Colon (tissue), 2 donors: Measurements from ENCODE around the gene MLIP.
"Not testable (repeated sequence)": the region's sequence is repeated elsewhere in the genome, so short reads cannot be mapped to it uniquely, and the experiment has no call there.

Source experiments
- FAIRE-seq: peaks from 2 replicates; lab custom pipeline; 2012; peaks lifted over from hg19 to GRCh38; lab: Jason Lieb, UNC
- donor health status: control.
- donor health status: control.

The MLIP gene

DNA sequence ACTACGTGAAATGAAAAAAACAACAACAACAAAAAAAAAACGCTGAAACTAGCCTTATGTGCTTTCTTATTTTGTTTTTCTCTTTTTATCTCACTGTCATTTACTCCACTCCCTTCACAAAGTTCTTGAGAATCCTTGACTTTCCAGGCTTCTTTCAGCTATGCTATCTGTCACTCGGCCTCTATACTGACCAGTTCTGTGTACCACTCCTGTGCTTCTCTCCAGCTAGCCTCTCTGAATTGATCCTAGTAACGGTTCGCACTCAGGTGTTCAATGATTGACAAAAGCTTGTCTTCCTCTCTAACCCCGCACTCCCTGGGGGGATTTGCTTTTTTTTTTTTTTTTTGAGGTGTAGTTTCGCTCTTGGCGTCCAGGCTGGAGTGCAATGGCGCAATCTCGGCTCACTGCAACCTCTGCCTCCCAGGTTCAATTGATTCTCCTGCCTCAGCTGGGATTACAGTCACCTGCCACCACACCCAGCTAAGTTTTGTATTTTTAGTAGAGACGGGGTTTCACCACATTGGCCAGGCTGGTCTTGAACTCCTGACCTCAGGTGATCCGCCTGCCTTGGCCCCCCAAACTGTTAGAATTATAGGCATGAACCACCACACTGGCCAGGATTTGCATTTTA, 31.8 kb downstream of the MLIP start:
- FAIRE-seq = no peak

DNA sequence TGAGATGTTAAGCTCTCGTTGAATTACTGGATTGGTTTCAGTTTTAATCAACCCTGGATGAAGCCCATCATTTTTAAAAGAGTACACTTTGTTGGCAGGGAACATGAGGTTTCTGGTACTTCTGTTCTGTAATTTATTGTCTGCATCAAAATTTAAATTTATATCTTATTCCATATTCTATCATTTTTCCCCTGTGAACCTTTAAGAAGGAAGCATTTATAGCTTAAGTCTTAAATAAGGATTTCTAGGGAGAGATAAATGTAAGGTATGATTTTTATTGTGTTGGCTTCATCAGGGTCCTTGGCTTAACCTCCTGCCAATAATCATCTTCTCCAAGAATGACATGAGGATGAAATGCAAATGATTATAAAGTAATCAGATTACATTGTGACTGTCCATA, 40.6 kb downstream of the MLIP start:
- no peak for FAIRE-seq

DNA sequence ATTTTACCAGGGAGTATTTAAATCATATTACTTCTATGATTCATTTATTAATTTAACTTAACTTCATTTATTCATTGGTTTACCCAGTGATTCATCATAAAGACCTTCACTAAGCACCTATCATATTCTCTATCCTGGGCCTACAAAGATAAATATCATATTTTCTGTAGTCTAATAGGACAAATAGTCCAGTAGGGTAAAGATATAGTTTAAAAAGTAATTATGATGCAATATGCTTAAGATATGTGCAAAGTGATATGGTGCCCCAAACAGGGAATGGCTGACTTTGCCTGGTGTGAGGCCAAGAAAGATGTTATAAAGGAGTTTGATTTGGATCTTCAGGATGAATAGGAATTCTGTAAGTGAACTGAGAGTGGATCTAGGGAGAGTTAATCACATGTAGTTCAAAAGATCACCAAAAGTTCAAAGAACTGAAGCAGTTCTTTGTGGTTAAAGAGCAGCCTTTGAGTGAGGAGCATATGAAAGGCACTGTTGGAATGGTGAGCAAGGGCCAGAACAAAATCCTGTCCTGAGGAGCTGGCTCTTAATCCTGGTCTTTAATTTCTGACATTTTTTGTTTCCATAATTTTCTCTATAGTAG, 45.5 kb downstream of the MLIP start:
- no peak for FAIRE-seq

DNA sequence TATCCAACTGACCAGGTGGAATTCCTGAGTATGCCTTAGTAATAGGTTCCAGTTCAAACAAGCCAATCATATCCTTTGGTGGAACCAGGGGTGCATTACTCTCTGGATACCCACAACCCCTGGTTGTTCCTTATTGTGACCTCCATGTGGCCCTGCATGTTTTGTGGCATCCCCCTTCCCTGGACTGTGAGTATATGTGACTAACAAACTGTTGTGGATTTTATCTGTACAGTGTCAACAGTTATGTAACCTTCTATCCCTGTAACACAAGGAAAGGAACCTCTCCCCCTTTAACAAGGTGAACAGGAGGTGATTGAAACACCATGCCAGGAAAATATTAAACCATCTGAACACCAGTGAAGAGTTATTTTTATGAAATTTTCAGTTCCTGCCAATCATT, 46.2 kb downstream of the MLIP start:
- FAIRE-seq = no peak

DNA sequence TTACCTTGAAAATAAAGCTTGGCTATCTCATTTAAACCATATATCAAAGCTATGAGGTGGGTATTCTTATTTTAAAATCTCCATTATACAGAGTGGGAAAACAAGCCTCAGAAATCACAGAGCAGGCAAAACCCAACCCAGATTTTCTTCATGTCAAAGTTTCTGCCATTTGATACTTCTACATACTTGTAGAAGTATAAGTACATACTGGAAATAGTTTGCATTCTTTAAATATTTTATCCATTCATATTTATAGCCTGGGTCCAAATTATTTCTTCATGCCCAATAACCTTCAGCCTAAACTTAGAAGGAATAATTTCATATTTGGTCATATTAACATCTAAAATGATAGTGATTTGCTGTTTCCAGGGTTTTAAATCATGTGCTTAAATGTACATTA, 61.8 kb downstream of the MLIP start:
- FAIRE-seq = no peak

DNA sequence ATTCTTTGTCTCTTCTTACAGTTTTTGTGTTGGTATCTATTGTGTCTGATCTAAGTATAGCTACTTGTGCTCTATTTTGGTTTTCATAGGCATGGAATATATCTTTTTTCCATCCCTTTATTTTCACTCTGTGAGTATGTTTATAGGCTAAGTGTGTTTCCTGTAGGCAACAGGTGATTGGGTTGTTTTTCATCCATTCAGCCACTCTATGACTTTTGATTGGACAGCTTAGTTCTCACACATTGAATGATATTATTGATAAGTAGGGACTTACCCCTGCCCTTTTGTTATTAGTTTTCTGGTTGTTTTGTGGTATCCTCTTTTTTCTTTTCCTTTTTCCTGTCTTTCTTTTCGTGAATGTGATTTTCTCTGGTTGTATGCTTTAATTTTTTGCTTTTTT, 67.9 kb downstream of the MLIP start:
- FAIRE-seq = no peak

DNA sequence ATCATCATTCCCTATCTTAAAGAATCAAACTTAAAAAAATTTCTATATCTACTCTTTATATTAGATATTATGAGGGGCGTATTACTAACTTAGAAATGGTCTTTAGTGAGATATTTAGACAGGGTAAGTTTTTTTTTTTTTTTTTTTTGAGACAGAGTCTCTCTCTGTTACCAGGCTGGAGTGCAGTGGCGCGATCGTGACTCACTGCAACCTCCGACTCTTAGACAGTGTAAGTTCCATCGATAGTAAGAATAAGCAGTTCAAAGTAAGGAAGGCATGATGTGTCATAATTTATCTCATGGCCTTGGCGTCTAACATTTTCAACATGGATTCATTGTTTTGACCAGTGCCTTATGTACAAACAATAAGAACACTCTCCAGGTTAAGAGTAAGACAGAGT, 72.4 kb downstream of the MLIP start:
- FAIRE-seq = no peak

DNA sequence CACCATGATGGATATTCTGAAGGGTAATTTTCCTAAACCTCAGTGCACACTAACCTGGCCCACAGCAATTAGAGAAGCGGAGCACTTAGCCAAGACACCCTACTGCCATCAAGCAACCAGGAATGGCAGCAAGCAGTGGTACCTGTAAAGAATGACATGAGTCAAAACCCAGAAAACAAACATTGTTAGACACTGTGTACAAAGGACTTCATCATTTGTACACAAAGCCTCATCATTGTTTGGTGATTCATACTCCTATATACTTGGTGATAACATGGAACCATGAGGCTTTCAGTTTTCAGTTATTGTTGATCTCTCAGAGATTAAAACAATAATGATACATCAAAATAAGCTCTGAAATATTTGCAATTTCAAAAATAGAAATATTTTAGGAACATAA, 74.6 kb downstream of the MLIP start:
- FAIRE-seq = no peak

DNA sequence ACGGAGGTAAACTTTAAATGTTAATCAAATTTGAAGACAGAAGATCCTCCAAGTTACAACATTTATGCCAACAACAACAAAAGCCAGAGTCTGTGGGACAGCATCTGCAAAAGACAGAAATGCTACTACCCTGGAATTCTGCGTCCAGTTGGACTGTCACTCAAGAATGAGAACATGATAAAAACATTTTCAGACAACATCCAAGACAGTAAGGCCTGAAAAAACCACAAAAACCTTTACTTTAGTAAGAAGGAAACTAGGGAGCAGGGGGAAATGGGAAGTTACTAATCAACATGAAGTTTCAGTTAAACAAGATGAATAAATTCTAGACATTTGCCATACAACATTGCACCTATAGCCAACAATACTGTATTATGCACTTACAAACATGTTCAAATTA, 77.6 kb downstream of the MLIP start:
- FAIRE-seq = no peak

DNA sequence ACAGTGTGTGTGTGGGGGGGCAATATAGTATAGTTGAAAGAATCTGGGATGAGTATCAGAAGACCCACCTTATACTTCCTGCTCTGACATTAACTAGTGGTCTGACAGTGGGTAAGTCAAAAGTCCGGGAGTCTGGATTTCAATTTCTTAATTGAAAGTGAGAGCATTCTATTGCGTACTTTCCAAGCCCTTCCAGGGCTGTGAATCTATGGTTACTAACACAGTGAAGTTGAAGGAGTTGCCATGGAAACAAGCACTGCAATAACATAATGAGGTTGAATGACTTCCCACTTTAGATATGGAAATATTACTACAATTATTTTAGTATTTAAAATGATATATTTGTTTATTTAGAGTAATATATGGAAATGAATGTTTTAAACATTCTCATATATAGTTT, 80.2 kb downstream of the MLIP start:
- no peak for FAIRE-seq

DNA sequence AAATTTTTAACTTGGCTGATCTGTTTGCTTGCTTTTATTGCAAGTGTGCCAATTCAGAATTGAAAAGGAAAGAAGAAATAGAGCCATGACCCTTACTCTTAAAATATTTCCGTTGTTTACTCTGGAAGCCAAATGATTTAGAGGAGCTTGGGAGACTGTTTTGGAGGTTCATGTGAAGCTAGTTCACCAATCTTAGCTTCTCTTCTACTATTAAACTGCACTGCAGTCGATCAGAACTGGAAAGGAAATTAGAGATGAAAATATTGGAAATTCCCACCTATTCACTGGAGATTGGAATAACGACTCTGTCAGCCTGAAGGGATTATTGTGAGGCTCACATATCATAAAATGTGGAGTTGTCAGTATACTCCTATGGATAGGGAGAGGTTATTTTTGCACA, 81.8 kb downstream of the MLIP start:
- FAIRE-seq = no peak

DNA sequence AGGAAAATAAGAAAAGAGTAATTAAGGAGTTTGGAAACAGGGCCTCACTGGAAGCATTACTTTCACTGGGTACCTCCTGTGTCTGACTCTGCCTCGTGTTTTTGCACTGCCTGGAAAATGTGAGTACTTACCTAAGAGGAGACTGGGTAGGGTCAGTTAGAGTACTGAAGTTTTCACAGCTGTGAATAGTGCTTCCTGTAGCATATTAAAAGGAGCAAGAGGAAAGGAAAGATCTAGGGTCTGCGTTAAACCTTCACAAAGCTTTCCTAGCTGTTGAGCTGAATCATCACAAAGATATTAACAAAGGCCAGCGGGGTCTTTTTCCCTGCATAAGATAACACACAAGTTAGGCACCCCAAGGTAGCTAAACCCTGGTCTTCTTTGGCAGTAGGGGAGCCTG, 82.3 kb downstream of the MLIP start:
- FAIRE-seq = no peak

DNA sequence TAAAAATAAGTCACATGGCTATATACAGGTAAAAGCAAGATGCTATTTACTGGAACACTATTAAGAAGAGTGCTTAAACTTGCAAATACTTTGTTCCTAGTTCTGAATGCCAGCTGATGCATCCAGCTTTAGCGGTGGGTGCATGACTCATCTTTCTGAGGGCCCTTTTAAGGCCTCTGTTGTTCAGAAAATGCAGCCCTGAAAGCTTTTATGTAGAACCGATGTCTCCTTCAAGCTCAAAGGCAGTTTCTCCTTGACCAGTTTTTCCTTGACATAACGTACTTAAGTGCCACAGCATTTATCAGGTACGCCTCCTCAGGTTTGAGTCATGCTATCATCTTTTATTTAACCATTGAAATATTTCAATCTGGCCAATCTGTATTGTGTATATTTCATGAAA, 82.8 kb downstream of the MLIP start:
- FAIRE-seq = no peak

DNA sequence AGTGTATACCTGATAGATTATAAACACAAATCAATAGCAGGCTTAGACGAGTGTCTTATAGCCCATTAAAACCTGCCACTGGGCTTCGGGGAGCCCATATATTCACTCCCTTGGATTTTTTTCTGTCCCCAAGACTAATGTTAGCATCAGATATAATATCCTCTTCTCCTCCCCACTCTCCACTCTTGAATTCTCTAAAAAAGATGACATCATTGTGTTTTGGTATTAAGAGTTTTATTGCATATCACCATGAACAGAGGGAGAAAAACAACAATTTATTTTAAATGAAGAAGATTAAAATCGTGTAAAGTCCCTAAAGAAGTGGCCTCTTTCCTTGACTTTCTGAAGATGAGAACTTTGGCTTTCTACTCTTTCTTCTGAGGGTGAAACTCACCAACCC, 84.4 kb downstream of the MLIP start:
- no peak for FAIRE-seq

DNA sequence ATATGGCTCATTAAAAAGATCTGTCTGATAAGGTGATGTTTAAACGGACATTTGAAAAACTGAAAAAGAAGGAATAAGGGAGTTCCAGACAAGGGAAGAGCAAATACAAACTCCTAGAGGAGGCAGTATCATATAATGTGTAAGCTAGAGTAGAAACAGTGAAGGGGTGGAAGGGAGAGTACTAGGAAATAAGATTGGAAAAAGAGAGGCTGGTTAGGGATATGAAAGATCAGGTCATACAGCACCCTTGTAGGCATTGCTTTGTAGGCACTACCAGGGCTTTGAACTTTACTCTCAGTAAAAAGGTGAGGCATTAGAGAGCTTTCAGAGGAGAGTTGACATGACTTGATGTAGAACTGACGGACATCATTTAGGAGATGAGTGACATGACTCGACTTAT, 85.7 kb downstream of the MLIP start:
- no peak for FAIRE-seq

DNA sequence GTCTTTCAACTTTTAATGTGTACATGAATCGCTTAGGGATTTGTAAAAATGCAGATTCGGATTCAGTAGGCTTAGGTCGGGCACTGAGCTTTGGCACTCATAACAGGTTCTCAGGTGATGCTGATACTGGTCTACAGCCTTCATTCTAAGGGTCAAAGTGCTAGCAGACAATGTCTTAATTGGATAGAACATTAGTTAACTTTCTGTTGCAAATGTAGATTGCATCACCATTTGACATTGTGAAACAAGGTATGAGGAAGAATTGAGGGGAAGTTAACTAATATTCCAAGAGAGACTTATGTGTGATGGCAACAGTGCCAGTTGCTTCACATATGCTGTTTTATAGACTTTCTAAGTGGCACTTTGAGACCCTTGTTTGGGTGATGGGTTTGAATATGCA, 86.9 kb downstream of the MLIP start:
- FAIRE-seq = no peak

DNA sequence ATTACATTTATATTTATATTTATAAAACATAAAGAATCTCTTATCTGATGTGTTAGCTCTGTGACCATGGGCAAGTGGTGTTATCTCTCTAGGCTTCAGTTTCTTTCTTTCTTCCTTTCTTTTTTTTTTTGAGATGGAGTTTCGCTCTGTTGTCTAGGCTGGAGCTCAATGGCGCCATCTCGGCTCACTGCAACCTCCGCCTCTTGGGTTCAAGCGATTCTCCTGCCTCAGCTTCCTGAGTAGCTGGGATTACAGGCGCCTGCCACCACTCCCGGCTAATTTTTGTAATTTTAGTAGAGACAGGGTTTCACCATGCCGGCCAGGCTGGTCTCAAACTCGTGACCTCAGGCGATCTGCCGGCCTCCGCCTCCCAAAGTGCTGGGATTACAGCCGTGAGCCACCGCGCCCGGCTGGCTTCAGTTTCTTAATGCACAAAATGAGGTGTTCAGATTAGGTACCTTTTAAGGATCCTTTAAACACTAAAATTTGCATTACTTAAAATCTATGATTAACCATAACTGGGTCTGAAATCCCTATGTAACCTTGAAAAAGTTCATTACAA, 92.3 kb downstream of the MLIP start:
- not testable (repeated sequence) for FAIRE-seq

DNA sequence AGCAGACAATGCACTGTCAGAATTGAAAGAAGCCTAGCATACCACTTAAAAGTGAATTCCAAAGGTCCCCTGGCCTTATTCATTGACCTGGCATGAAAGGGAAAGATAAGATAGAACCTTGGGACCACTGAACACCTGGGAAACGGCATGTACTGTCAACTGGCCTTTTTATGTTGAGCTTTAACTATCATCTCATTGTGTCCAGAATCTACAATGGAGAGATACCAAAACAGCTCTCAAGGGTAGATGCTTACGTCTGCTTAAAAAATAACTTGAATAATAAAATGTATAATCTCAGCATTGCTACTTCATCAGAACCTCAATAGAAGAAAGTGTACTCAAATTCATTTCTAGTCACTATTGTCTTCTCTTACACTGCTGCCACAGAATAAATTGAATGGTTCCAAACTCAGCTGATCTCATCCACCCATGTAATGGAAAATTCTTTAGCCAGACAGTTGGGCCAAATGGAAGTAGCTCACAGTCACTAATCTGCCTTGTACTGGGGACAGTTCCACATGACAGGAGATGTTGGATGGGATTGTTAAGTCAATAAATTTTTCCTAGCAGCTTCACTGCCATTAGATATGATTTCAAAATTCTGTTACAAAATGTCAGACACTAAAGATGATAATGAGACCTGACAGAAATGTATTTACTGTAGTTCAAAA, 93.8 kb downstream of the MLIP start:
- FAIRE-seq = no peak

DNA sequence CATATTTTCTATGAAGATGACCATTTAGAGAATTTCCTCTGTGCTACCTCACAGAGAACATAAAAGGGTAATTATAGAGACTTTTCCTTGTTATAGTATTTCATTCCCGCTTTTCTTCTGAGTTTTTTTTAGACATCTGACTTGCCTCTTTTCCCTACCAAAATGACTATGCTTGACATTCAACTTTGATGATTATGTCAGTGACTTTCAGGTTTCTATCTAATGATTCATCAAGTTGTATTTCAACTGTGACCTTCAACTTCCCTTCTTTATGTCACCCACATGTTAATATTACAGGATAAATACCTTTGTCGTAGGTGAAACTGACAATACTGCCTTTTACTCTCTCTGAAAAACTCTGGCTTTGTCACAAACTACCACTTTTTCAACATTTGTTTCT, 95.3 kb downstream of the MLIP start:
- FAIRE-seq = no peak

DNA sequence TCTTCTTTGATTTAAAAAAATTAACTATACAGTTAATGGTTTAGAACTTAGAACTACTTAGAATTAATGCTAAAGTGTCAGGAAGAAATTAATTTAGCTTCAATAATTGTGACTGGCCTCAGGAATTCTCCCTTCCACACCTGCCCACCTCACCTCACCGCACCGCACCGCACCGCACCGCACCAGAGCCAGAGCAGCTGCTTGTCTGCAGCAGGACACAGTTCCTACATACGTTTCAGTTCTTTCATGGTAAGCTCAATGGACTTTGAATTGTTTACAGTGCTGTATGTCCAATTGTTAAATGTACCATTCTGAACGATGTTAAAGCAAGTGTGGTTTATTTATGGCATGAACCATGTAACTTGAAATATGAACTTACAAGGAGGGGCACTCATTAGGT, 98.7 kb downstream of the MLIP start:
- not testable (repeated sequence) for FAIRE-seq

DNA sequence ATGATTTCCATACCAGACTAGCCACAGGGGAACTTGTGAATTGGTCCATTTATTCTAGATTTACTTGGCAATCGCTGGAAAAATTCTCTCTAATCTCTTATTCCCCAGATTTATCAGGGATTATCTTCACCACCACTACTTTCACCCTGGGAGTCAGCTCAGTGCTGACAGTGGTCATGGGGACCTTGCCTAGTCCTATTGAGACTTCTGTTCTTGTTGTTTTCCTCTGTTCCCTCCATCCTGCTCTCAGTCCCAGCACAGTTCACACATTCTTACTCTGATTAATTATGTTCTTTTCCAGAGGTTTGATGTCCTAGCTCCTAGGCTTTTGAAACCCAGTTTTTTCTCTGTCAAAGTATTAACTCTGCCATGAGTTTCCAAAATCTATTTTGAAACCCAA, 103.0 kb downstream of the MLIP start:
- FAIRE-seq = no peak

DNA sequence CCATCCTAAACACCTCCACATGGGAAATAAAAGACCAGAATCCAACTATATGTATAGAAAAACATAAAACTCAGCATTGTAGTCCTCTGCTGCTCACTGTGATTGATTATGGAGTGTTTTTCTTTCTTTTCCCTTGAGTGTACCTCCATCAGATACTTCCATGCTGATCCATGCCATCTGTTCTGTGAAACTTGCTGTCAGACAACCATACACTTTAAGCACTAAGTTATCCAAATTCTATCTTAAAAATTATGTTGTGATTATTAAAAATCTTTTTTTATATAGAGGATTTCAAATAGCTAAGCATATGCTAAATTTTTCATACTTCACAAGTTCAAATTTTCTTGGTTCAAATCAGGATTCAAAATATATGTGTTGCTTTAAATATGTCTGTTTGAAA, 105.1 kb downstream of the MLIP start:
- FAIRE-seq = no peak

DNA sequence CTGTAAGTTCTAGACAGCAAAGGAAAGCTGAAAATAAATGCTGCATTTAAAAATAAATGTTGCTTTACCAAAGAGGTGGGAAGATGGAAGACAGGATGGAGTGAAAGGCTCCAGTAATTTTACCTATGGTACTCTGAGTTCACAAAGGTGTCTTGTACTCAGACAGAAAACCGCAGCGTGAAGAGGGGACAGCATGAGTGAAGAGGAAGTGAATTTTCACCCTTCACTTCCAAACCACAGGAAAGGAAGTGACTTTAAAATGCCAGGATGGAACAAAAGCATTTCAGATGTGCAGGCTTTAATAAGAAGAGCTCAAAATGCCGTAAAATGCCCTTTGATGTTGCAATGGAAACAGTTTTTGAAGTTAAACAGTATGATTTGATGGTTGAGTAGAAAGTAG, 105.8 kb downstream of the MLIP start:
- no peak for FAIRE-seq

DNA sequence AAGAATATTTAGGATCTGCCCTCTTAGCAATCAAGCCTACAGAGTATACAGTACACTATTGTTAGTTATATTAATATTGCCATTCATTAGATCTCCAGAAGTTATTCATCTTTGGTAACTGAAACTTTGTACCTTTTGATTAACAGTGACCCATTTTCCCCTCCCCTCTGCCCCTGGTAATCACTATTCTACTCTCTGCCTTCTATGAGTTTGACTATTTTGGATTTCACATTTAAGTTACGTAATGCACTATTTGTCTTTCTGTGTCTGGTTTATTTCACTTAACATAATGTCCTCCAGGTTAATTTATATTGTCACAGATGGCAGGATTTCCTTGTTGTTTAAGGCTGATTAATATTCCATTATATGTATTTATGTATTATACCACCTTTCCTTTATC, 111.0 kb downstream of the MLIP start:
- no peak for FAIRE-seq
